HepG2 (cell line): ENCODE measurements around the gene CD58. TPM values are rescaled to one million over a fixed set of nuclear protein-coding genes. Genes with fewer than 3 reads are reported as not detected.

Source experiments
- ATAC-seq: fragments of 200-7000 bp; cut with Tn5 transposase; 3 replicates; pipeline ENCODE4 v1.9.1; 2020; ENCODE audit warnings: mild to moderate bottlenecking, moderate library complexity
- BruUV-seq: library from RNA; stranded (reverse); fragments of 400-500 nt; replicated peaks from 2 replicates; lab custom pipeline; 2021; lab: Mats Ljungman, UMichigan
- CTCF ChIA-PET: fragments of 300-600 bp; formaldehyde crosslinking; extraction: SDS; loops from one replicate; lab custom pipeline; 2021; ENCODE audit warnings: low total read pairs, inconsistent platforms, low intra/inter-chr PET ratio; lab: Yijun Ruan, JAX
- POLR2A ChIA-PET: fragments of 350-600 bp; sonication (Branson Sonifier 250); formaldehyde crosslinking; loops from one replicate; lab custom pipeline; 2020; ENCODE audit warnings: antibody characterized with exemption, inconsistent platforms; lab: Yijun Ruan, JAX
- DNase-seq: peaks from one replicate; pipeline ENCODE4 v3.0.0-alpha.2; 2015; ENCODE audit warnings: low spot score
- FAIRE-seq: peaks from 3 replicates; lab custom pipeline; 2011; peaks lifted over from hg19 to GRCh38; lab: Jason Lieb, UNC
- H2AFZ ChIP-seq: one replicate; pipeline ENCODE4 v1.6.1; 2011; ENCODE audit warnings: low read length, inconsistent platforms
- H3K27ac ChIP-seq: fragments of 300-600 bp; 3 replicates; pipeline ENCODE4 v1.8.0; 2011; ENCODE audit warnings: mixed run types, mild to moderate bottlenecking, mixed read lengths, low read length, inconsistent platforms; ENCODE audit not compliant: insufficient read depth; ENCODE audit errors: extremely low read length
- H3K27me3 ChIP-seq, 2 experiments: fragments of 200-600 bp in 1 of 2; 2 replicates in 1 of 2; 3 replicates in 1 of 2; pipeline versions ENCODE4 v1.6.0 to v1.8.0; 2011; ENCODE audit warnings: low read length in 2 of 2, mild to moderate bottlenecking in 2 of 2, moderate library complexity in 2 of 2, inconsistent platforms in 1 of 2; ENCODE audit not compliant: insufficient read depth in 2 of 2, control insufficient read depth in 1 of 2
- H3K36me3 ChIP-seq, 2 experiments: fragments of 200-600 bp in 1 of 2; replicated peaks in 1 of 2; 2 replicates in 1 of 2; 3 replicates in 1 of 2; pipeline versions ENCODE4 v1.5.1 to v1.8.0; 2011; ENCODE audit warnings: low read length in 2 of 2, inconsistent platforms in 1 of 2; ENCODE audit not compliant: insufficient read depth in 2 of 2, control insufficient read depth in 1 of 2
- H3K4me1 ChIP-seq: 2 replicates; pipeline ENCODE4 v1.5.1; 2012; ENCODE audit warnings: low read length, inconsistent platforms; ENCODE audit not compliant: insufficient read depth
- H3K4me2 ChIP-seq: 2 replicates; pipeline ENCODE4 v1.6.0; 2011; ENCODE audit warnings: low read depth, low read length, inconsistent platforms
- H3K4me3 ChIP-seq, 3 experiments: fragments of 200-600 bp in 1 of 3; sonication (generic), shearing (Covaris generic) in 1 of 3; replicated peaks in 1 of 3; 2 replicates each; pipeline ENCODE4 v1.5.1; 2011 to 2016; ENCODE audit warnings: low read length in 3 of 3, inconsistent platforms in 2 of 3, low read depth in 2 of 3, mild to moderate bottlenecking in 2 of 3, control low read depth in 1 of 3, mixed read lengths in 1 of 3; ENCODE audit not compliant: insufficient read depth in 1 of 3
- H3K79me2 ChIP-seq: one replicate; pipeline ENCODE4 v1.6.1; 2011; ENCODE audit warnings: low read length, inconsistent platforms; ENCODE audit not compliant: insufficient read depth
- H3K9ac ChIP-seq: 2 replicates; pipeline ENCODE4 v1.6.0; 2011; ENCODE audit warnings: mild to moderate bottlenecking, low read depth, low read length, inconsistent platforms; ENCODE audit not compliant: insufficient read depth
- H3K9me3 ChIP-seq: 2 replicates; pipeline ENCODE4 v1.5.1; 2012; ENCODE audit warnings: mild to moderate bottlenecking, low read length
- H4K20me1 ChIP-seq: 2 replicates; pipeline ENCODE4 v1.6.0; 2011; ENCODE audit warnings: inconsistent platforms, mild to moderate bottlenecking, low read length, moderate library complexity; ENCODE audit not compliant: insufficient read depth
- DNMT1 ChIP-seq: sonication (generic); formaldehyde crosslinking; IDR thresholded peaks from 2 replicates; pipeline ENCODE4 v1.5.1; 2020; ENCODE audit warnings: mild to moderate bottlenecking, missing genetic modification reagents
- KLF11 ChIP-seq: IDR thresholded peaks from 2 replicates; pipeline ENCODE4 v1.6.1; 2016; ENCODE audit warnings: missing compliant biosample characterization
- NKX3-1 ChIP-seq: sonication (generic); formaldehyde crosslinking; IDR thresholded peaks from 2 replicates; pipeline ENCODE4 v1.5.0; 2020; ENCODE audit warnings: missing genetic modification reagents
- RARA ChIP-seq: IDR thresholded peaks from 2 replicates; pipeline ENCODE4 v1.6.1; 2016; ENCODE audit warnings: missing genetic modification reagents, missing compliant biosample characterization
- STAG1 ChIP-seq: sonication (generic); formaldehyde crosslinking; IDR thresholded peaks from 2 replicates; pipeline ENCODE4 v1.4.0; 2020; ENCODE audit warnings: missing genetic modification reagents
- THAP11 ChIP-seq: IDR thresholded peaks from 2 replicates; pipeline ENCODE4 v1.6.1; 2016; ENCODE audit warnings: missing biosample characterization, missing genetic modification reagents
- TRIM24 ChIP-seq: sonication (generic); formaldehyde crosslinking; IDR thresholded peaks from 2 replicates; pipeline ENCODE4 v1.8.0; 2022; ENCODE audit warnings: mild to moderate bottlenecking, missing genetic modification reagents
- ZNF24 ChIP-seq: fragments of 450-650 bp; IDR thresholded peaks from 2 replicates; pipeline ENCODE4 v1.6.1; 2017; ENCODE audit warnings: antibody characterized with exemption, mild to moderate bottlenecking
- ZNF33B ChIP-seq: sonication (generic); formaldehyde crosslinking; IDR thresholded peaks from 2 replicates; pipeline ENCODE4 v1.5.1; 2020; ENCODE audit warnings: mild to moderate bottlenecking, missing genetic modification reagents
- WGBS: methylation state at CpG from one replicate; pipeline ENCODE4 v1.1.6; 2017; ENCODE audit warnings: low lambda C conversion rate; 5-methylcytosine and 5-hydroxymethylcytosine counted together
- in situ Hi-C: cut with HindIII; loops from 2 replicates; pipeline ENCODE4 v1.10.0; 2017; ENCODE audit warnings: low pct_unique_long_range_greater_than_20kb; ENCODE audit not compliant: extremely low pct_ligation_motif_present
- intact Hi-C: fragments of 100-400 bp; cut with micrococcal nuclease; formaldehyde crosslinking; loops from one replicate; pipeline ENCODE4 v1.10.0; 2022; ENCODE audit not compliant: unreplicated experiment
- polyA plus RNA-seq, 8 experiments: library from polyadenylated mRNA; depleted of rRNA in 3 of 8; stranded (reverse) in 7 of 8; unstranded in 1 of 8; fragments of >200 nt; fragmentation: Illumina TruSeq in 4 of 8; extraction: Trizol in 4 of 8; gene quantifications; 2 replicates each; pipeline versions ENCODE4 v1.2.1 to v1.2.3, GENCODE V29; 2011 to 2016; ENCODE audit warnings: low read depth in 4 of 8, missing spikeins in 1 of 8, mixed read lengths in 1 of 8; ENCODE audit not compliant: insufficient read depth in 1 of 8
- total RNA-seq, 5 experiments: library from RNA; depleted of rRNA; stranded (reverse); fragments of >200 nt; fragmentation: Illumina TruSeq; extraction: Trizol; gene quantifications; 2 replicates each; pipeline ENCODE4 v1.2.3, GENCODE V29; 2016; ENCODE audit warnings: low read depth in 1 of 5
- TF ChIP-seq, protein P1 (sequence below): sonication (generic); formaldehyde crosslinking; IDR thresholded peaks from 2 replicates; pipeline ENCODE4; 2020; ENCODE audit warnings: missing genetic modification reagents, mild to moderate bottlenecking, borderline replicate concordance

CD58 gene
- total and polyA plus RNA-seq, 2 of the 13 experiments (the other 11 are each of a cell fraction or from before 2014, with no cell fraction given), result 9.4 to 13.5 TPM

DNA sequence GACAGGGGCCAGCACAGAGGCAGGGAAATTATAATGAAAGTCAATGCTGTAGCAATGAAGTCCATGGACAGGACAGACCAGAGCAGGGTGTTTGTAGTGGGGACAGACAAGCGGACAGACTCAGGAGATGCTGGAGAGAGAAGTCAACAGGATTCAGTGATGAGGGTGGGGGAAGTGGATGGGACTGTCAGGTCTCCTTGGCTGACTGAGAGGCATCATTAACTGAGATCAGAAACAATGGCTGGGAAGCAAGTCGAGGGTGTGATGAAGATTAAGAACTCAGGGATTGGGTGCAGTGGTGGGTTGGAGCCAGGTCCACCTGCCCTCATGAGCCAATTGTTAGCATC is 25.5 kb downstream of the CD58 start:
- H3K9ac ChIP-seq, result no peak overlapping the region
- BruUV-seq, result no TSS peak
- DNase-seq, result no peak
- TF ChIP-seq DNMT1 (no peak), ZNF33B (no peak), THAP11 (CRISPR knock-in tag) (no peak), RARA (CRISPR knock-in tag) (no peak), TRIM24 (CRISPR knock-in tag) (no peak), NKX3-1 (no peak), STAG1 (CRISPR knock-in tag) (no peak), ZNF24 (no peak), KLF11 (no peak)
- TF ChIP-seq, protein P1, sequence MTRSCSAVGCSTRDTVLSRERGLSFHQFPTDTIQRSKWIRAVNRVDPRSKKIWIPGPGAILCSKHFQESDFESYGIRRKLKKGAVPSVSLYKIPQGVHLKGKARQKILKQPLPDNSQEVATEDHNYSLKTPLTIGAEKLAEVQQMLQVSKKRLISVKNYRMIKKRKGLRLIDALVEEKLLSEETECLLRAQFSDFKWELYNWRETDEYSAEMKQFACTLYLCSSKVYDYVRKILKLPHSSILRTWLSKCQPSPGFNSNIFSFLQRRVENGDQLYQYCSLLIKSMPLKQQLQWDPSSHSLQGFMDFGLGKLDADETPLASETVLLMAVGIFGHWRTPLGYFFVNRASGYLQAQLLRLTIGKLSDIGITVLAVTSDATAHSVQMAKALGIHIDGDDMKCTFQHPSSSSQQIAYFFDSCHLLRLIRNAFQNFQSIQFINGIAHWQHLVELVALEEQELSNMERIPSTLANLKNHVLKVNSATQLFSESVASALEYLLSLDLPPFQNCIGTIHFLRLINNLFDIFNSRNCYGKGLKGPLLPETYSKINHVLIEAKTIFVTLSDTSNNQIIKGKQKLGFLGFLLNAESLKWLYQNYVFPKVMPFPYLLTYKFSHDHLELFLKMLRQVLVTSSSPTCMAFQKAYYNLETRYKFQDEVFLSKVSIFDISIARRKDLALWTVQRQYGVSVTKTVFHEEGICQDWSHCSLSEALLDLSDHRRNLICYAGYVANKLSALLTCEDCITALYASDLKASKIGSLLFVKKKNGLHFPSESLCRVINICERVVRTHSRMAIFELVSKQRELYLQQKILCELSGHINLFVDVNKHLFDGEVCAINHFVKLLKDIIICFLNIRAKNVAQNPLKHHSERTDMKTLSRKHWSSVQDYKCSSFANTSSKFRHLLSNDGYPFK (CRISPR knock-in tag), result no peak
- TF ChIP-seq, all 625 proteins: peak for 0
- POLR2A ChIA-PET, result no interaction called here
- CTCF ChIA-PET, result no interaction called here
- no peak overlapping the region for H3K27ac ChIP-seq
- intact Hi-C loops (no loop called here), in situ Hi-C loops (no loop called here)
- H3K27me3 ChIP-seq, result no peaks in the 10 kb centered on the region
- H3K9me3 ChIP-seq, result no peaks in the 10 kb centered on the region
- FAIRE-seq (no peak), ATAC-seq (no peak)
- H3K4me3 ChIP-seq, result no peak overlapping the region
- 93% methylated on average over 2 of the region's 2 CpGs for WGBS
- H3K36me3 ChIP-seq, result peaks cover 7 to 20% of the 10 kb centered on the region in 2 experiments; a peak in 3 of 5 replicates
- H3K4me1 ChIP-seq, result peaks cover 7% of the 10 kb centered on the region; the same call in 1 of the 2 replicates
- no peak overlapping the region for H2AFZ ChIP-seq
- no peaks in the 10 kb centered on the region for H4K20me1 ChIP-seq
- no peak overlapping the region for H3K4me2 ChIP-seq
- no peaks in the 10 kb centered on the region for H3K79me2 ChIP-seq
